ENCODE measurements around the gene LGR4.

LGR4 gene

DNA sequence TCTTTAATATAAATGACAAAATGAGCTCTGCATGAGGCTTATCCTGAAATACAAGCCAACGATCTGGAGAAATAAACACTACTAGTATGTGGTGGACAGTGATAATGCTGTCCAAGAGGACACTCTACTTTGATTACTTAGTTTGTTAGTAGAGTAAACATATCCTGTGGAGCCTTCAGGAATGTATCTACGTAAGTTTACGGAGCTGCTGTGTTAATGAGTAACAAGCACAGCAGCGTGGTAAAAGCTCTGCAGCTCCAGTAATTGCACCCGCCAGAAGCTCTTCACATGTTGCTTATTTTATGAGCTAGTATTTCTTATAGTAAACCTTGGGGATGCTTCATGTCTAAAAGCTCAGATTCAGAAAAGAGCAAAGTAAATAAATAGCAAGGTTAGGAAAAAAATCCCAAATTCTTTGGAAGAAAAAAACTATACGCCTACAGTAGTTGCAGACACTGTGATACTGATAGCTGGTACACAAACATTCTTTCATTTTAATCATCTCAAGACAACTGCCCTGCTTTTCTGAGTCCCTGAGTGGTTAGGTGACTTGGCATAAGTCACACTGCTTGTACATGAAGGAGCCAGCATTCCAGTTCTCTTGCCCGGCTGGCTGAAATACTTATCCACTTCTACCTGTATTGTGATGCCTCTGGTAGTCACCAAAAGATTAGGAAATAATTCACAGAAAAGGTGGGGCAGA, 76.9 kb downstream of the LGR4 start:
- DNase-seq: no peak

DNA sequence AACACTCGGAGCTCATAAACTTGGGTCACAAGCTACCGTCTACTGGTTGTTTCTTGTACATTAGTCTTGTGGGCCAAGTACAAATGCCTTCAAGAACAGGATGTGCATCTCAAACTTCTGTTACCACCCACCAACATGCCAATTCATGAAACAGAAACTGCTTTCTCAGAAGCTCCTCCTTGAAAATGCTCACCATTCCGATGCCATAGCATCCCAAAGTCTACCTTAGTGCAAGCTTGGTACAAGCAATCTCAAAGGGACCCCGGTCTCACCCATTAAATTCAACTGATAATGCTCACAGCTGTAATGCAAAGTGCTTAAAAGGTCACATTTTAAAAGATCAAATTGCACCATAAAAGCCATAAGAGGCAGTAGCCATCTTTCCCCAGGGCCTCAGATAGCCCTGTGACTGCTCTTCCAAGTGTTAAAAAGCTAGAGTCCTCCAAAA, 77.8 kb downstream of the LGR4 start:
- DNase-seq: no peak

GRCh38 chr11:27392278-27393114, 80.1 kb downstream of the LGR4 start:
- DNase-seq: no peak

DNA sequence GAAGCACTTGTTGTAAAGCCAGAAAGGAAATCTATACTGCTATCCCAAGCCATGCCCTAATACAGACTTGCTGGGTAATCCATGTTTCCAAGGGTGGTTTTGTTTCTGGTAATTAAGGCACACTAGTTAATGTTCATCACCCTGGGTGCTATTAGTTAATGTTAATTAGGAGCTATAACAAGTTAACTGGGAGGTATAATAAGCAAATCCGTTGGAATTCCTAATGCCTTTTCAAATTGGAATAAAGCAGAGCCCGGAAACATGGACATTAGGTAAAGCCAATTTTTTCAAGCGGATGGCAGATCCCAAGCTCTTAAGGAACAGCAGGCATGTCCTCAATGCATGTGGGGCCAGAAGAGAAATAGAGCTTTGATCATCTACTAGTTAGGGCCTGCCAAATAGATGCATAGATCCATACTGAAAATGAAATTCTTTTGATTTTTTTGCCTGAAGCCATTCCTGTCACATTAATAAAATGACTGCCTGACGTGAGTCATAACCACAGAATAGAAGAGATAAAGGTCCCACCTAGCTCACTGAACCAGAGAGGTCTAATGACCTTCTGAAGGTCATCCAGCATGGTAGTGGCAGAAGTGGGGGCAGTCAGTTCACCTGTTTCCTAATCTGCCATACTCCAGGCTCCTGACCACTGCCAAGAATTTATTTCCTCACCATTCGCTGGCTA, 81.1 kb downstream of the LGR4 start:
- no peak for DNase-seq

DNA sequence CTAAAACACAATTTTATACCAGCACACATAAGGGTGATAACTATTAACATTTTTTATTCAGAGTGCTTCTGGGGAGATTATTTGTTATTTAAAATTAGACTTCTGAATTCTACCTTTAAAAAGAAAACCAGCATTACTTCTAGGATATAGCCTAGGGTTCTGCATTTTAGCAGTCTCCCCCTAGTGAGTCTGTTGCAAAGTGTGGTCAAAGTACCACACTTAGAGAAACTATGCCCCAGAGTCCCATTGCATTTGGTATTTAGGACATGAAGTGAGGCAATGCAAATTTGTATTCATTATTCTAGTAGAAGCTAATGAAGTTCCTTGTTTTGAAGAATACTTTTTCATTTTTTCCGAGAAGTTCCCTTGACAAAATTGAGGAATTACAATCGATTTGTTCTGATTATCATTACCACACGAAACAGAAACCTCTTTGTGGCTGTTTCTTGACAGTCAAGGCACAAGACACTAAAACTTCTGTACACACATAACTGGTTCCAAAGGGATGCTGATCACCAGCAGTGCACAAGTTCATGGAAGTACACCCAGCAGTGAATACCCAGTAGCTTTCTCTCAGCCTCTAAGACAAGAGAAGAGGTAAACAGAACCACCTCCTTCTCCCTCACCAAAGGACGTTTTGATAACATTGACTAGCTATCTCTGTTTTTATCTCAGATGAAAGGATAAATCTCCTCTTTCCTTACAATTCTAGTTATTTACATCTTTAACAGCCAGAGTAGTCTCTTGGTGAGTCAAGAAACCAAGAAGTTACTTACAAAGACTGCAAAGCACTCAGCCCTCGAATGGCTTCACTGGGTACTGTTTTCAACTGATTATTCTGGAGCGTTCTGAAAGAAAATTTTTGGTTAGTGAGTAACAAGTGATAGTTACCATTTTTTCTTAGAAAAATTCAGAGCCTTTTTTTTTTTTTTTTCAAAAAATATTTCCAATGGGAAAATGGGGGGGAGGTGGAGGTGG, 82.0 kb downstream of the LGR4 start:
- no peak for DNase-seq

DNA sequence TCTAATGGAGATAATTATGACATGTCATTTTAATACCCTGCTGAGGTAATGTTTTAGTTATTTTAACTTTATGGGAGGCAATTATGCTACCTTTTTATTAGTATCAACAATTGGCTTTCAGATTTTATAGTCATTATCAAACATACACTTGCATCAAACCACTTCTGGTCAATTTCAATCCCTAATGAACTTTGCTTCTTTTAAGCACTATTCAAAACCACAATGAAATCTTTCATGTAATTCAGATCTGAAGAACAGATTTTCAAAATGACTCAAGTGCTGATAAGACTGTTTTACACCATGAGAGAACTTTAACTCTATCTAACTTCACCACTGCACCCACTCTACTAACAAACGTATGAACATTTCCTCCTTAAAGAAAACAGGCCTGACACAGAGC, 83.7 kb downstream of the LGR4 start:
- DNase-seq: no peak

DNA sequence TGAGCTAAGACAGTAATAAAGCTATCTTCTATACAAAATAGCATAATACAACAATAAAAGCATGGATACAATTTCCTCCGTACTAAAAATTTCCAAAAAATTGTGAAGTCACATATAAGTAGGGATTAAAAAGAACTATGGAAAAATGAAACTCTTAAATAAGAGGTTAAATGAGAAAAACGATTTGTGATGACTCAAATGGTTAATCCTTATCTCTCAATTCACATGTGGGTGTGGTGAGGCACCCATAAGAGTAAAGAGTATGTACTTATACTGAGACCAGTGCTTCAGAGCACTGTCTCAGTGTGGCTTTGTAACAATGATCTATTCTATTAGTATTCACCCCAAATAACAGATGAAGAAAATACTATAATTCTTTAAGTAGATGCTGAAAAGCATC, 84.6 kb downstream of the LGR4 start:
- no peak for DNase-seq

GRCh38 chr11:27387362-27387761, 85.2 kb downstream of the LGR4 start:
- no peak for DNase-seq

DNA sequence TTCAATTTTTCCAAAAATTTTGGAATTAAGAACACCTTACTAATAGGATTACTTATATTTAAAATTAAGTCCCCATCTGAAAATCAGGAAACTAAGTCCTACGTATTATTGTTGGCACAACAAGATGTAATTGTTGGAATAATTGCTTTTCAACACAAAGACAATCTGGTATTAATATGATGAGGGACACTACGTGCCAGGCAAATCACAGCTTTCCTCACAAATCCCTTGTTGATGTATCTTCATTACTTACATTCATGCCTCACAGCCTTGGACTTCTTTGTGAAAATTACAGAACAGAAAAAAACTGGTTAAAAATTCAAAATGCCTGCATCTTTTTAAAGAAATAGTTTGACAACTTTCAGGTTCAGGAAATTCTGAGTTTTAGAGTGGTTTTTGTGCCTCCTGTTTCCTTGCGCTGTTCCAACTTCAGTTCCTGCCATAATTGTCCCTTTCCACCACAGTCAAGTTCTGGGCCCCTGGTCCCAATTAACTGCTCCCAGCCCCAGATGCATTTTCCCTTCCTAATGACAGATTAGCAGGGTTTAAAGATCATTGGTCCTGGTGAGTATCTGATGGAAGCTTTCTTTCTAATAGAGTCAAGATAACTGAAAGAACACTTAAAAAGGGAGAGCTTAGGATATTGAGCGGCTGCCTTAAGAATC, 86.3 kb downstream of the LGR4 start:
- no peak for DNase-seq

- no peak for DNase-seq
These were observed 87.3 kb downstream of the LGR4 start for GRCh38 chr11:27385245-27385644.

- DNase-seq: no peak
These were observed 88.4 kb downstream of the LGR4 start for GRCh38 chr11:27384227-27384626.

DNA sequence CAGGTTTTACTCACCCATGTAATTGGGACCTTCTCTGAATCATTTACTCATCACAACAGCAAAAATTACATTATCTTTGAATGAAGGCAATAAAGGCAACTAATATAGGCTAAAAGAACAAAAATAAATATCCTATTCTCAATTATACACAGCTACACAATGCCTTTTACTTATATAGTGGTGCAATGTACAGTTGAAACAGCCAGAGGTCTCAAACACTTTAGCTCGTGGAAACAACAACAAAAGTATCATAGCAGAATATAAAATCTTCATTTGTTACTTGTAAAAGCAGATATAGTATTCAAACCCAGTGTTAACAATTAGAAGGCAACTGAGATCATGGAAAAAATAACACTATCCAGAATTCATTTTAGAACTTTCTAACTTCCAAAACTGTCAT, 88.9 kb downstream of the LGR4 start:
- no peak for DNase-seq

GRCh38 chr11:27381238-27381666, 91.3 kb downstream of the LGR4 start:
- no peak for DNase-seq

DNA sequence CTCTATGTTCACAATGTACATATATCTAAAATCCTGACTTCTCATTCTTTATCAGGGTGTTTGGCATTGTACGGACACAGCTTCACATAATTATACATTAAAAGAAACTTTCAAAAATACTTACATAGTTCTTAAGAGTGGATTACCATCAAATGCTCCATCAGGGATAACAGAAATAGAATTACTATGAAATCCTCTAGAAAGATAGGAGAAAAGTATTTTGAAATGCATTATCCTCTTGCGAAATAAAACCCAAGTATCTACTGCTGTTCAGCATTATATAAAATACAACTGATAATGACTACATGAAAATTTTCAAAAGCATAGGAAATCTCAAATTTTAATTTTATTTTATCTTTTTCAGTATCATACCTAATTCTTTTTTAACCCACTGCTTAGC, 91.8 kb downstream of the LGR4 start:
- DNase-seq: no peak

DNA sequence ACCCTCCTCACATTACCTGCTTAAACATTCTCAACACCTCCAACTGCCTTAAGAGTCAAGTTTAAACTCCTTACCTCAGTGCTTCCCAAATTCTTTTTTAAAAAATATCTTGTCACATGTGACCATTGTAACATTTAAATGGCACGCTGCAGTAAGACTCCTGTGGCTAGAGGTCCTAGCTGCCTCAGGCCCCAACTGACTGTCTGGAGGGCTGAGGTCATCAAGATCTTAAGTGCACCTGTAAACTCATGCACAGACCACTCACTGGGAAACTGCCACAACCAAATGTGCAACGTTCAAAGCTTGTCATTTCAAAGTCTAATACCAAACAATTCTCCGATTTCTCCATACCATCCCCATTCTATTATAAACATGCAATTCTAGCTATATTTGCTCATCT, 93.1 kb downstream of the LGR4 start:
- DNase-seq: no peak

GRCh38 chr11:27375370-27375769, 97.2 kb downstream of the LGR4 start:
- no peak for DNase-seq

GRCh38 chr11:27373856-27374602, 98.6 kb downstream of the LGR4 start:
- no peak for DNase-seq

GRCh38 chr11:27373392-27373791, 99.2 kb downstream of the LGR4 start:
- DNase-seq: no peak

DNA sequence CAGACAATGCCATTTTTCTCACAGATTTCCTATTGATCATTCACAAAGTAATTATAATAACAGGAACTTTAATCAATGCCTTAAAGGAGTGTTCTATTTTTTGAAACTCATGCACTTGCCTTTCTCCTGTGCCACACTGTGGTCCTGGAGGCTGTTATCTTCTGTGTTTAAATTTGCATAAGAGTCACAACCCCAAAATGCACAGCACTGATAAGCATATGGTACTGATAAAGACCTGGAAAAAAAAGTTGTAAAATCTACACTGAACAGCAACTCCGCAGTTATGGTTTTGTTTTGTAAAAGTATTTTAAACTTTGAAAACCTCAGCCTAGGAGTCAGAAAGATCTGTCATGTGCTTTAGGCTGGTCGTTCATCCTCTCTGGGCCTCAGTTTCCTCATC, 100.4 kb downstream of the LGR4 start:
- DNase-seq: no peak

DNA sequence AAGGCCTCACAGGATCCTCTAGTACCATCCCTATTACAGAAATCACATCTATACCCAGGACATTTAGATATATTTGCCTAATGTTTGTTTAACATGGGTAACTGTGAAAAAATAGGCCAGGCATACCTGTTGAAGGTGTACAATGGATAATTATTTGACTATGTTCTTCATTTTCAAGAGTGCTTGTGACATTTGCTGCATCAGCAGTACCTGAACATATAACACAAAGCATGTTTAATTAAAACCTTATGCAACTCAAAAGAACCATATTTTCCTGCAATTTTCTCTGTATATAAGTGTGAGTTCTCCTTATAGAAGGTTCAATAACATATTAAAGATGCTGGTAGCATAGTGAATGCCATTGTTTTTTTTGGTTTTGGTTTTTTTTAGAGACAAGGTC, 101.1 kb downstream of the LGR4 start:
- DNase-seq: no peak

- no peak for DNase-seq
These were observed 102.2 kb downstream of the LGR4 start for GRCh38 chr11:27370374-27370773.
